Limb (tissue), 2 donors: Measurements from ENCODE around the gene PACS1.

Experiments
- DNase-seq, 2 donors: peaks; one replicate each; pipeline ENCODE4 v3.0.0-alpha.2; 2016; ENCODE audit errors: extremely low spot score in 2 of 2

Gene PACS1

DNA sequence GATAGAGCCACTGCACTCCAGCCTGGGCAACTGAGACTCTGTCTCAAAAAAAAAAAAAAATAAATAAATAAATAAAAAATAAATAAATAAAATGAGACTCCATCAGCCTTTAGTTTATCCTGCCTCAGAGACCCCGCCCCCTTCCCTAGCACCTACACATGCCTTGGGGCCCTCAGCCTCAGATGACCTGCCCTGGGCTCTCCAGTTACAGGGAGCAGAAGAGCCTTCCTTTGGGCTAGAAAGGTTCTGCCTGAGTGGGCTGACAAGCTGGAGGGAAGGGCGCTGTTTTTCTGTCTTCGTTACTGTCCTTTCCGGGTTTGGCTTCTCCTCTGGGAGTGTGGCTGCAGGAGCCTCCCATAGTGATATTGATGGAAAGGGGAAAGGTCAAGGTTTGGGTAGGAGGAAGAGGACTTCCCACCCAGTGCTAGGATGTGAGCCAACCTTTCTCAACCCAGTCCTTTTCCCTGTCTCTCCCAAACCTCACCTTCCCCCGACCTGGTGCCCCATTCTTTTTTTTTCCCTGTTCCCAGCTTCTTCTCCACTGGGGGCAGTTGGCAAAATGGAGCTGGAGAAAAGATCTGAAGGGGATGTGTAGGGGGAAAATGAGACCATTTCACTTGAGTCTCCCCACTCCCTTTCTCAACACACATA, 19.4 kb upstream of the PACS1 start:
- no peak for DNase-seq

DNA sequence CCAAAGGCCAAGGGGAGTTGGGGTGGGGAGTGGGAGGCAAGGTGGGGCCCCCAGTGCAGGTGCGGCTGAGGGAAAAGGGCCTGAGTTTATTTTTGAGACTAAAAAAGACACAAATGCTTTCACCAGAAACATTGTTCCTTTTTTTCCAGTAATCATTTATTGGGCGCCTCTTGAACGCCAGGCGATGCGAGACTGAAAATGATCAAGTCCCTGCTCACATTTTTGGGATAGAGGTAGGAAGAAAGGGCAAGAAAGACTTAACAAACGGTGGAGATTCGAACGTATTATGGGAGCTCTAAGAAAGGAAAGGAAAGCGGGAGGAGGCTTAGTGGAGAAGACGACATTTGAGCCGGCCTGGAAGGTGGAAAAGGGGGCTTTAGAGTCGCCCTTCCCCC, 18.7 kb upstream of the PACS1 start:
- DNase-seq: no peak

DNA sequence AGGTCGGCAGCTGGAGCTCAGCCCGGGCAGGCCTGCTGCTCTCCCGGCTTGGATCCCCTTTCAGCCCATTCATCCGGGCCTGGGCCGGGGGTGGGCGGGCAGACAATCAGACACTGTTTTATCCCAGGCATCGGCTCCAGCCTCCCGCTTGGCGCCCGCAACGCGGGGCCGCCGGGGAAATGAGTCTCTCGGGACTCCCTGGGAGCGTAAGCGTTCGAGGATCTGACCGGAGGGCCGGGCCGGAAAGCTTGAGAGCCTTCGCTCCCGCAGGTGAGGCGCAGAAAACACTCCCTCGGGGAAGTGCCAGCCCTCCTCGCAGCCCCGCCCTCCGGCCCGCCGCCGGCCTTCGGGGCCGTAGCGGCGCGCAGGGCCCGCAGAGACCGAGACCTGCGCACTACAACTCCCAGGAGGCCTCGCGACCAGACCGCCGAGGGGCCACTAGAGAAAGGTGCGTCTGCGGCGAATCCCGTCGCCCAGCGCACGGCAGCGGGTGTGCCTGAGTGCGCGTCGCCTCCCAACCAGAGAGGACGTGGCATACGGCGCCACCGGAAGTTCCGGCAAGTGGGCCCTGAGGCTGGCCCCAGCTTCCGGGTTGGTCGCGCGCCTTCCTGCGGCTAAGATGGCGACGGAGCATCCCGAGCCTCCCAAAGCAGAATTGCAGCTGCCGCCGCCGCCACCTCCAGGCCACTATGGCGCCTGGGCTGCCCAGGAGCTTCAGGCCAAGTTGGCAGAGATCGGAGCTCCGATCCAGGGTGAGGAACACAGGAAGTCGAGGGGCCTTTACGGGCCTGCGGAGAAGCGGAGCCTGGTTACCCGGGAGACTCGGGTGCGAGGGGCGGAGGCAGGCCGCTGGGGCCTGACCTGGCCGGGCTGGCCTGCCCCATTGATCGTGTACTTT, 18.1 kb upstream of the PACS1 start, which contains the start of gene SF3B2:
Gene SF3B2 (plus strand): TSS at position 599 of the 898 bp plus-strand sequence. CDS start 21 bp downstream, at position 620.
- peak; percentile 97 for DNase-seq

DNA sequence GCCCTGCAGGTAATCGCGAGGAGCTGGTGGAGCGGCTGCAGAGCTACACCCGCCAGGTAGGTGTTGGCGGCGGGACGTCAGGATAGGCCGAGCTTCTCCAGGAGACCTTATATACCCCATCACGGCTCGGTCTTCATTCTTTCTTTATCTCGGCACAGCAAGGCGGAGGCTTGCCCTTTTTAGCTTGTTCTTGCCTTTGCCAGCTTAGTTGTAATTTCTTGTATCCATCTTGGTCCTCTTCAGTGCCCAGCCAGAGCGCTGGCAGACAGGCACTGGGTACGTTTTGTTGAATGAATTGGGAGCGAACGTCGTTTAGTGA, 17.4 kb upstream of the PACS1 start:
- no peak for DNase-seq

DNA sequence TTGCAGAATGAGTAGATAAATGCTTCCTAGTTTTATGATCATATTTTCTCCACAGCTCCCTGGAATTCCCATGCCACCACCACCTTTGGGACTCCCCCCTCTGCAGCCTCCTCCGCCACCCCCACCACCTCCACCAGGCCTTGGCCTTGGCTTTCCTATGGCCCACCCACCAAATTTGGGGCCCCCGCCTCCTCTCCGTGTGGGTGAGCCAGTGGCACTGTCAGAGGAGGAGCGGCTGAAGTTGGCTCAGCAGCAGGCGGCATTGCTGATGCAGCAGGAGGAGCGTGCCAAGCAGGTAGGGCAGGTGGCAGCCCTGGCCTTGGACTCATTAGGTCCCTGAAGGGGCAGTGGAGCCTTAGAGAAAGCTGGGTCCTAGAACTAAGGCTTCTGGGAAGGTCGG, 15.1 kb upstream of the PACS1 start:
- no peak for DNase-seq

DNA sequence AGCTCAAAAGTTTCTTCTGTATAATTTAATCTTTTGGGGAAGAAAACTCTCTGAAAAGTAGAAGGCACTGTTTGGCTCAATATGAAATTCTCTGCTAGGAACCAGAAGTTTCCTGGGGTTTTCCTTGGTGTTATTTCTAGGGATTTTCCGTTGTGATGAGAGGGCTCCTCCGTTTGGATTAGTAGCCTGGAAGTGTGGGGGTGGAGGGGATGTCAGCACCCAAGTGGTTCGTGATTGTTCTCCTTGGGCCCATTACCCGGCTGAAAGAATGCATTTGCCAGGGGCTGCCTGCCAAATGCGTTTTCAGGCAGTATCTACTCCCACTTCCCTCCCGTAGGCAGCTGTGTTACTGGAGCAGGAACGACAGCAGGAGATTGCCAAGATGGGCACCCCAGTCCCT, 13.6 kb upstream of the PACS1 start:
- DNase-seq: no peak

DNA sequence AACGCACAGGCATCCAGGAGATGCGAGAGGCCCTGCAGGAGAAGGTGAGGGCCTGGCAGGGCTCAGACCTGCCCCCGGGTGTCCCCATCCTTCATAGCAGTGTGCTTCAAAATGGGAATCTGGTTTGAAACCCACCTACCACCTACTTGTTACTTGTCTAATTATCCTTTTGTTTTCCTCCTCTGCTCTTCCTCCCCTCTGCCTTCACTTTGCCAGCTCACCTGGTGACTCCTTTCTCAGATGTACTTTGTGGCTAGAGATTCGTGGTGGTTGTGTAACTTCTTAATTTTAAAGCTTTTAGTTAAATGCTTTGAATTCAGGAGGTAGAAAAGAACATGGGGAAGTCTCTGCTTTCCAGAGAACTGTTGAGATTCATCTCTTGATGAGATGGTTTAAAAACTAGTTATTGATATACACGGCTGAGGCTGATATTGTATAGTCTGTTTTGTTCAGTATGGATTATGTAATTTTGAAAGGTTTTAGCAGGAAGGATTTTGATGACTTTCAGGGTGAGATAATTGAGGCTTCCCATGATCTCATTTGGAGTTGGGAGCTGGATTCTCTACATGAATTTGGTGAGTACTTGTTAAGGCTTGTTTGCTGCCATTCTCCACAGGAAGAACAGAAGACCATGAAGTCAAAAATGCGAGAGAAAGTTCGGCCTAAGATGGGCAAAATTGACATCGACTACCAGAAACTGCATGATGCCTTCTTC, 9.9 kb upstream of the PACS1 start:
- no peak for DNase-seq

DNA sequence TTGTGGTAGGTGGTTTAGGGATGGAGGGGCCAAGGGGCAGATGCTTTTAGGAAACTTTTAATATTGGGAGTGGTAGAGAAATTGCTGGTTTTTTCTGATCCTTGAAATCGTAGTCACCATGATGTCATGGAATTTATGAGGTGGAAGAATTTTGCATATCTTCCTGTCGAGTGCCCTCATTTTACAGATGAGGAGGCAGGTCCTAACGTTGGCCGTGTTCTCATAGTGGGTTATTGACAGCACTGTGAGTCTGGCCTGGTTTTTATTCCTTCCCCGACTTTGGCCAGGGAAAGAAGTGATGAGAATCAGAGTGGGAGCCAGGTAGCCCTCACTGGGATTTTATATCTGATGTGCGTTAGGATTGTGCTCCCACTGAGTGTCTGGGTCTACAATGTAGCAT, 8.8 kb upstream of the PACS1 start:
- no peak for DNase-seq

DNA sequence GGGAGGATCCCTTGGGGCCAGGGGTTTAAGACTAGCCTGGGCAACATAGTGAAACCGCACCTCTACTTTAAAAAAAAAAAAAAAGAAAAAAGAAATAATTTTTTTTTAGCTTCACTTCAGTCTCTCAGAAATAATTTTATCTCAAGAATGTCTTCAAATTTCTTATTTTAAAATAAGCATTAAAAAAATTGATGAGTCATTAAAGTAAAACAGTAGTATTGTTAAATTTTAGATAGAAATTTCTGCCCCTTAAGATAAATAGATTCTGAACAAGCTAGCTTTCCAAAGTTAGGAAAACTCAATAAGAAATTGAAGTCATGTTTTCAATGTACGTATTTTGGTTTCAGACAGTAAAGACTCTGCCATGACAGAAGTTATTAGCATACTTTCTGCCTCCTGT, 7.7 kb upstream of the PACS1 start:
- DNase-seq: no peak

DNA sequence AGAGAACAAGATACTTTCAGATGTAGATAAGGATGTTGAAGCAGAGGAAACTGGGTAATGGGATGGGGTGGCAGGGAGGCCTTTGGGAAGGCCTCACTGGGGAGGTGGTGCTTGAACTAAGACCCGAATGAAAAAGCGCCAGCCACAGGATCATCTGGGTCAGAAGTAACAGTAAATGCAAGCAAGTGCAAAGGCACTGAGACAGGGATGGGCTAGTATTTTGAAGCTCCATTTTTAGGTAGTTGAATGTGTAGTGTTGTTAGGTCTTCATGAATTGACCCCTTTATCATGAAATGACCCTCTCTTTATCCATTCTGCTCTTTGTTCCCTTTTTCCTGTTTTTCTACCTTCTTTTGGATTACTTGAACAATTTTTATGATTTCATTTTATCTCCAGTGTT, 6.2 kb upstream of the PACS1 start:
- DNase-seq: no peak

DNA sequence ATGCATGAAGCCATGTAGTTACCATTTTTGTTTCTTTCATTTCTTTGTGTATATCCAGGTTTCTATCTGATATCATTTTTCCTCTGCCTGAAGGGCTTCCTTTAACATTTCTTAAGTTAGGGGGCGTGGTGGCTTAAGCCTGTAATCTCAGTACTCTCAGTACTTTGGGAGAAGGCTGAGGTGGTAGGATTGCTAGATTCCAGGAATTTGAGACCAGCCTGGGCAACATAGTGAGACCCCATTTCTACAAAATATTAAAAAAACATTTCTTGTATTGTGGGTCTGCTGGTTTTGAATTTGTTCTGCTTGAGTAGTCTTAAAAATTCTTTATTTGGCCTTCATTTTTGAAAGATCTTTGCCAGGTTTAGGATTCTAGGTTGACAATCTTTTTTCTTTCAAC, 5.5 kb upstream of the PACS1 start:
- DNase-seq: no peak

DNA sequence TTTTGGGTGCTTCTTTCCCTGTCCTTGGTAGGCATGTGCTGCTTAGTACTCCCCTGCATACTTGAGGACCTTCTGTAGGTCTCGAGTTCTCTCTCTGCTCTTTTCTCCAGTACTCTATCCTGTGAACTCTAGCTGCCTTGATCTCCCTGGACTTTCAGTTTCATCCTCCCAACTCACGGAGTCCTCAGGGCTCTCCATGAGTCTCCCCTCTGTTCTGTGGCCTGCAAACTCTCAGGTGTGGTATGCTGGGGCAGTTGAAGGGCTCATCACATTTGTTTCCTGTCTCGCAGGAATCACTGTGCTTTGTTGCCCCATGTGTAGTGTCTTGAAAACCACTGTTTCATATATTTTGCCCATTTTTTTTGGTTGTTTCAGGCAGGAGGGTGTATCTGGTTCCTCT, 3.3 kb upstream of the PACS1 start:
- no peak for DNase-seq

DNA sequence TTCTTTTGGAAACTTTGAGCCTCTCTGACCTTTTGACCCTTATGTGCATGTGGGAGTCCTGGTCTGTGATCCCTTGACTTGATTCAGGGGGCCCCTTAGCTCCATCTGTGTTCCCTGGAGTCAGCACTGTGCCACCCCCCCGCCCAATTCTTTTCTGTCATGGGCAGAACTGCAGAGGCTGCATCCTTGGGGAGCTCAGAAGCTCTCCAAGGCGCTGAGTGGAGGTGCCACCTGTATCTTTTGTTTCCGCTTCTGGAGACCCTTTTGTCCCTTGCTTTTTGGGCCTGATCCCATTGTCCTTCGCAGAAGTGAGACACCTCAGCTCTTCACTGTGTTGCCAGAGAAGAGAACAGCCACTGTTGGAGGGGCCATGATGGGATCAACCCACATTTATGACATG, 2.4 kb upstream of the PACS1 start:
- DNase-seq: no peak

DNA sequence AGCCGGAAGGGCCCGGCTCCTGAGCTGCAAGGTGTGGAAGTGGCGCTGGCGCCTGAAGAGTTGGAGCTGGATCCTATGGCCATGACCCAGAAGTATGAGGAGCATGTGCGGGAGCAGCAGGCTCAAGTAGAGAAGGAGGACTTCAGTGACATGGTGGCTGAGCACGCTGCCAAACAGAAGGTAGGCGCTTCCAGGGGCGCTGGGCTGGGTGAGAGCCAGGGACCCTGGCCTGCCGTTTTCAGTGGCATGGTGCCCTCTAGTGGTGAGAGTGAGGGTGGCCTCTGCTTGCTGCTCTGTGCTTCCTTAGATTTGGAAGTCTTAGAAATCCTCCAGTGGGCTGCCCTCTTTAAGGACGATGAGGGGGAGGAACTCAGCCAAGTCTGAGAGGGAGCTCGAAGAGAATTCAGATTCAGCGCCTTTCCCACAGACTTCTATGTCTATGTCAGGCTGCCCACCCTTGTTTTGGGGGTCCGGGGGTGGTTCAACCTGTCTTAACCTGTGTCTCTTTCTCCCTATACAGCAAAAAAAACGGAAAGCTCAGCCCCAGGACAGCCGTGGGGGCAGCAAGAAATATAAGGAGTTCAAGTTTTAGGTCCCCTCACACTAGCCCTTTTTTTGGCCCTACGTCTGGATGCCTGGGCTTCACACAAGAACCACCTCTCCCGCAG, 1.8 kb upstream of the PACS1 start:
- DNase-seq: peak; percentile 65 to 87

DNA sequence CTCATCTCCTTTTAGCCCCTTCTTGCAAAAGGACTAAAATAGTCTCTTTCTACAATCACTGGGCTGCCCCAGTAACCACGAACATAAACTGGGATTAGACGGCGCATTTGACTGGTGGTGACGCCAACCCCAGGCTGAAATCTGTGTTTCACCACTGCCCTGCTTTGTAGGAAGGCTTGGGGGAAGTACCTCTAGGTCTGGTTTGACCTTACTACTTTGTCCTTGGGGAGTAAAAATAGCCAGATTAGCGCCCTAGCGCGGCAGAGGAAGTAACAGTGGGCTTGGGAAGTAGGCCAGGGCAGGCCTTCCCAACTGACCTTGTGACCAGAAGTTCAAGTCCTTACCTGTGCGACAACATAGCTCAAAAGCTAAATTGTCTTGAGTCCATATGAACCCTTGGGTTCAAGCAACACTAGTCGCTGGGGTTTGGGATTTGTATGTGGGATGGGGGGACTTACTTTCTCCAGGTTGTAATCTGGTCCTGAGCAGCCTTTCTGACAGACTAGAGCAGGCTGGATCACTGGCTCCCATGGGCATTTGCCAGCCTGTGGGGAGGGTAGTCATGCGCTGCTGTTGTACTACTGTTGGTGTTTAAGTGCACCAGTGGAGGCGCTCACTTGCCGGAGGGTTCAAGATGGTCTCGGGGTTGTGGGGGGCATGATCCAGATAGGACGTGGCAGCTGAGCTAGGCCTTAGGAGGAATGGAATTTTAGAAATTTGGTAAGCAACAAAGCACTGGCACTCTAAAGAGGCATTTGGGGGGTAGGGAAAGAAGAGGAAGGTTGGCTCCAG, 953 bp upstream of the PACS1 start:
- DNase-seq: peak in 1 of 2 donors; percentile 38

DNA sequence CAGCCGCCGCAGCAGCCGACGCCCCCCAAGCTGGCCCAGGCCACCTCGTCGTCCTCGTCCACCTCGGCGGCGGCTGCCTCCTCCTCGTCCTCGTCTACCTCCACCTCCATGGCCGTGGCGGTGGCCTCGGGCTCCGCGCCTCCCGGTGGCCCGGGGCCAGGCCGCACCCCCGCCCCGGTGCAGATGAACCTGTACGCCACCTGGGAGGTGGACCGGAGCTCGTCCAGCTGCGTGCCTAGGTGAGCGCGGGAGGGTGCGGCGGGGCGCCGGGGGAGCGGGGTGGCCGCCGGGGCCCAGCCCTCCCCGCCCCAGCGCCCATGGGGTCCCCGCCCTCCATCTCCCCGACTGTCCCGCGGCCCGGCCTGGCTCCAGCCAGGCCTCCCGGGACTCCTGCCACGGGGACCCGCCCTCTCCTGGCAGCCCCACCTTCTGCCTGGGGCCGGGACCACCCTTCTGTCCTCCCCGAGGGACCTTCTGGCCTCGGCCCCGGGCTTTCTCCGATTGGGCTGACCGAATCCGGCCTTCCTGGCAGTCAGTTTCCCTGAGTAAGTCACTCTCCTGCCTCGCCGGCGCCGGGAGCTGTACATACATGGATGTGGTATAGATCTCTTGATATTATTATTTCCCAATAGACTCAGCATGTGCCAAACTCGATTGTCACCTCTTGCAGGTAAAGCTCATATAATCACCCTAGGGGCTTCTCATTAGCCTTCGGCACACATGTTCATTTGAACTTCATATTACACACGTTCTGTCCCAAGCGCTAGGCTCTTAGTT, 720 bp downstream of the PACS1 start:
- peak in 1 of 2 donors; percentile 54 for DNase-seq

DNA sequence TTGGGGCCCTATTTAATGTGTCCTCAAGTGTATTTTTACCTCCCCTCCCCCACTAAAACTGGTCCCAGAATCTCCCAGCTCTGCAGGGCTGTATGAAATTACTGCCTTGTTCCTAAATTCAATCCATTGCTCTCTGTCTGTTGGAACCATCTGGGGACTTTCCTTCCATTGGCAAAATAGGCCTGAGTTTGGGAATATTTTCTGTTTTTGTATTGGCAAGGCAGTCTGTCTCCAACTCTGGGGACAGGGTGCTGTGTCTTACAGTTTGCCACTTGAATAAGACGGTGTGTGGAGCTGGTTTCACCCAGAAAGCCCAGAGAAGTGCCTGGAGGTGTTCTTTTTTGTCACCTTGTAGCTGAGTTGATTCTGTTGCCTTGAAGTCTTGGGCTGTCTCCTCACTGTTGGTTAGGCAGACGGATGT, 1.3 kb downstream of the PACS1 start:
- no peak for DNase-seq

DNA sequence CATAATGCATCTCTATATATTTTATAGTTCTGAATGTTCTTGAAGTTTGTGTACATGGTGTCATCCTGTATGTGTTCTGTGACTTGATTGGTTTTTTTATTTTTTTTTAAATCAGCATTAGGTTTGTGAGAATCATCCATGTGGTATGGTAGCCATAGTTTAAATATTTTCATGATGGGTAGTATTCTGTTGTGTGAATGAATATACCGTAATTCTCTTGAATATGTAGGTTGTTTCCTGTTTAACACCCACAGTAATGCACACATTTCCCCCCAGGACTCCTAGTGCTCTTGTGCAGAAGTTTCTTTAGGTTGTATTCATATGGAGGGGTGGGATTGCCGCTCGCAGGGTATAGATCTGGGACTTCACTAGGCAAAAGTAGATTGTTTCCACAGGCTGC, 2.0 kb downstream of the PACS1 start:
- no peak for DNase-seq

DNA sequence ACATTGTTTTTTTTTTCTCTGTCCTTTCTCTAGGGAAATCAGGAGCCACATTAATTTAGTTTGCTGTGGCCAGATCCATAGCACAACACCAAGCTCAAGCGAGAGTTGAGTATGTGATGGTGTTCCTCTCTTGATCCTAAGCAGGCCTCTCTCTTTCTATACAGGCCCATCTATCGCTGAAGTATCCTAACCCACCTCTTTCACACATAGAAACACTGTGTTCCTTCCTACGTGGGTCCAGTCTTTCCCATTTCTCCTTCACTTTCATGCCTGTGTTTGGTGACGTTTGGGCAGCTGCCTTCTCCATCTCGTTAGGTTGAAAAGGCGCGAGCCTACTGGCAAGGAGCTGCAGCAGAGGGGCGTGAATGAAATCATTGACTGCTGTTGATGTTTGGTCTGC, 2.4 kb downstream of the PACS1 start:
- DNase-seq: no peak

DNA sequence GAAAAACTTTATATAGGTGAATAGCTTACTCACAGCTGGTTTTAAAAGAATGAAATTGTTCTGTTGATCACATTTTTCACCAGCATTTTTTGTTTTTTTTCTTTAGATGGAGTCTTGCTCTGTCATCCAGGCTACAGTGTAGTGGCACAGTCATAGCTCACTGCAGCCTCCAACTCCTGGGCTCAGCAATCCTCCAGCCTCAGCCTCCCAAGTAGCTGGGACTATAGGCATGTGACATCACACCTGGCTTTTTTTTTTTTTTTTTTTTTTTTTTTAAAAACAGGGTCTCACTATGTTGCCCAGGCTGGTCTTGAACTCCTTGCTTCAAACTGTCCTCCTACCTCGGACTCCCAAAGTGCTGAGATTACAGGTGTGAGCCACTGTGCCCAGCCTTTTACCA, 3.6 kb downstream of the PACS1 start:
- DNase-seq: no peak
